Skeletal muscle cell (primary cell): ENCODE results near the gene PCGF3.
A peak's percentile ranks its signal among the peaks of the same experiment; 100 is the strongest.
"Not testable (repeated sequence)": the region's sequence is repeated elsewhere in the genome, so short reads cannot be mapped to it uniquely, and the experiment has no call there.

Experiments
- DNase-seq: peaks from one replicate; pipeline ENCODE4 v3.0.0-alpha.2; 2010; ENCODE audit warnings: low read depth
- H3K4me3 ChIP-seq: 2 replicates; pipeline ENCODE4 v1.5.1; 2011; ENCODE audit warnings: low read depth, mild to moderate bottlenecking, control low read depth, low read length, moderate library complexity

Gene PCGF3

DNA sequence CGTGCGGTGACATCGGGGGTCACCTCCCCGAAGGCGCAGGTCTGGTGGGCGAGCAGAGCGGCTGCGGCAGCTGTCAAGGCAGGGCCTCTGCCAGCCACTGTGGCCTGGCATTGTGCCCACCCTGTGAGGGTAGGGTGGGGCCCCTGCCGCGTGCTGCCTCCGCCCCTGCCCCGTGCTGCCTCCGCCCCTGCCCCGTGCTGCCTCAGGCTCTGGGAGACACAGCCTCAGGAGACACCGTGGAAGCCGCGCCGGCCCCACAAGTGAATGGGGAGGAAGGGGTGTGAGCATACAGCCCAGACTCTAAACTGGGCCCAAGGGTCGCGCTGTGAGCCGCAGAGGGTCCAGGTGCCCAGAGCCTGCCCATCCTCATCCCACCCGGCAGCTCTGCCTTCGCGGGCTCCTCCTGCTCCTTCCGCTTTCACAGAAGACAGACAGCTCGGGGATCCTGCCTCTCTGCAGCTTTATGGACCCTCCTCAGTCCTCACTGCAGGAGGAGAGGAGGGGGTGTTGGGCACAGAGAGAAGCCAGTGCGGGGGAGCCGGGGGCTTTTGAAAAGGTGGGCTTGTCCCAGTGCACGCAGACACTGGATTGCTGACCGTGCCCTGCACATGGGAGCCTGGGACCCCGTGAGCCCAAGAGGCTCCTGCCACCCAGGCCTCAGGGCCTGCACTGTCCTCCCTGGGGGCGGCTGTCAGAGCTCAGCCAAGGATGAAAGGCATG, 27.4 kb downstream of the PCGF3 start:
- no peak for DNase-seq
- H3K4me3 ChIP-seq: no peak overlapping the region

DNA sequence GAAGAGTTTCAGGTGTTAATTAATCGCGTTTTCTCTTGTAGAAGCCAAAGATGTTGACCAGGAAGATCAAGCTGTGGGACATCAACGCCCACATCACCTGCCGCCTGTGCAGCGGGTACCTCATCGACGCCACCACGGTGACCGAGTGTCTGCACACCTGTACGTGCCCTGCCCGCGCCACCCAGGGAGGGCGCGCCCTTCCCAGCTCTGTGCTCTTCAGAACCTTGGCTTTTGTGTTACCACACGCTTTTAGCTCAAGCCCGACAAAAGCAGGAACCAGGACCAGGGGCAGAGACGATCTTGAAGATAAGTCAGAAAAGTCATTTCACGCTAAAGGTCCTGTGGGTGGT, 28.0 kb downstream of the PCGF3 start:
- no peak overlapping the region for H3K4me3 ChIP-seq
- no peak for DNase-seq

DNA sequence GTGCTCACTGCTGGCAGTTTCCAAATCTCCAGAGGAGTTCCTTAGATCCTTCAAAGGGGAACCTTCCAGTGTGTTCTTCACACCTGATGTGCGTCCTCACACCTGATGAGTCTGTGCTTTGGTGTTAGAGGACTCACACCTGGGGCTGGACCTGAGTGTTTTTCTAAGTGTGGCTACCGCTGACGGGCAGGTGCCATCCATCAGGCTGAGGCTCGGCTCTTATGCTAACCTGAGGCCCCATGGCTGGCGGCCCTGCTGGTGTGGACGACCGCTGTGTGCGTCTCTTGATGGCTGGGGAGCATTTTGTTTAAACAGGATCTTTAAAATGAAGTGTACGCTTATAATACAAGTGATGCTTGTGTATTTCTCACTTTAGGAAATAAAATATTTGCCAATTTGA, 28.4 kb downstream of the PCGF3 start:
- no peak for DNase-seq
- no peak overlapping the region for H3K4me3 ChIP-seq

DNA sequence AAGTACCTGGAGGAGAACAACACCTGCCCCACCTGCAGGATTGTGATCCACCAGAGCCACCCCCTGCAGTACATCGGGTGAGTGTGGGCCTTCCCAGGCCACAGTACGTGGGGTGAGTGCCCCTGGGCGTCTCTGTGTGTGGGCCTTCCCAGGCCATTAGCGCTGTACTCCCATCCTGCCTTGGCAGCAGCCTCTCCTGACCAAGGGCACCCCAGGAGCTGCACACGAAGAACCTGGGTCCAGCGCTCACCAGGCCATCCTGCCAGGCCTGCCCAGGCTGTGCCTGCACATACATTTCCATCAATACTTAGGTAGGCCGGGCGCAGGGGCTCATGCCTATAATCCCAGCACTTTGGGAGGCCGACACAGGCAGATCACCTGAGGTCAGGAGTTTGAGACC, 29.3 kb downstream of the PCGF3 start:
- H3K4me3 ChIP-seq: no peak overlapping the region
- DNase-seq: no peak

DNA sequence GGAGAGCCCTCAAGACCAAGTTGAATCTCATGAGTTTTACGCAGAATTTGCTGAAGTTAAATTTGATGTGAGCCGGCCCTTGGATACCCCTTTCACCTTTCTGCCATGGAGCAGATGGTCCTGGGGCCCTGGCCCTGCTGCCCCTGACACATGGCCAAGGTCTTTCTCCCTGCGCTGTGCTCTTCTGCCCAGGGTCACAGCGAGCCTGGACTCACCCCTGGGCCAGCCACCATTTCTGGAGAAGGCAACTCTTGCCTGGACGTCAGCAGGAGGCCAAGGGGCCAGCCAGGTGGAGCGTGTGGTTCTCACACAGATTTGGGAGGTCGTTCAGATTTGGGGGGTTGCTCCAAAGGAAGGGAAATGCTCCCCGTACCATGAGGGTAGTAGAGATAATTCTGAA, 30.0 kb downstream of the PCGF3 start:
- H3K4me3 ChIP-seq: no peak overlapping the region
- no peak for DNase-seq

DNA sequence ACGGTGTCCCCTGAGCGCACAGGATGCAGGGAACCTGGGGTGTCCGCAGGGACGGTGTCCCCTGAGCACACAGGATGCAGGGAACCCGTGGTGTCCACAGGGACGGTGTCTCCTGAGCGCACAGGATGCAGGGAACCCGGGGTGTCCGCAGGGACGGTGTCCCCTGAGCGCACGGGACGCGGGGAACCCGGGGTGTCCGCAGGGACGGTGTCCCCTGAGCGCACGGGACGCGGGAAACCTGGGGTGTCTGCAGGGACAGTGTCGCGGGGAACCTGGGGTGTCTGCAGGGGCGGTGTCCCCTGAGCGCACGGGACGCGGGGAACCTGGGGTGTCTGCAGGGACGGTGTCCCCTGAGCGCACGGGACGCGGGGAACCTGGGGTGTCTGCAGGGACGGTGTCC, 30.9 kb downstream of the PCGF3 start:
- H3K4me3 ChIP-seq, DNase-seq: not testable (repeated sequence)

DNA sequence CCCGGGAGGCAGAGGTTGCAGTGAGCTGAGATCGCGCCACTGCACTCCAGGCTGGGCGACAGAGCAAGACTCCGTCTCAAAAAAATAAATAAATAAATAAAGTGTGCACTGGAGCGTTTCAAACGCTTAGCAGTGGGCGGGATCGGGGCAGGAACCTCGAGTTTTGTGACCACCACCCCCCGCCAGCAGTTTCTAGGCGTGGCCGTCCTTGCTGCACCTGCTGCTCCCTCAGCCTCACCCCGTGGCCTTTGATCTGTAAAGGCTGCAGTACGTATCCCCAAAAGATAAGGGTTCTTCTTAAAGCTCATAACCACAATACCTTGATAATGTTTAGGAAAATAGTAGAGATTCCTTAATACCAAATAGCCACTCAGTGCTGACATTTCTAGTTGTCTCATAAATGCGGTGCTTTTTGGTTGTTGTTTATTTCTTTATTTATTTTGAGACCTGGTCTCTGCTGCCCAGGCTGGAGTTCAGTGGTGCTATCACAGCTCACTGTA, 33.2 kb downstream of the PCGF3 start:
- H3K4me3 ChIP-seq: no peak overlapping the region
- no peak for DNase-seq

DNA sequence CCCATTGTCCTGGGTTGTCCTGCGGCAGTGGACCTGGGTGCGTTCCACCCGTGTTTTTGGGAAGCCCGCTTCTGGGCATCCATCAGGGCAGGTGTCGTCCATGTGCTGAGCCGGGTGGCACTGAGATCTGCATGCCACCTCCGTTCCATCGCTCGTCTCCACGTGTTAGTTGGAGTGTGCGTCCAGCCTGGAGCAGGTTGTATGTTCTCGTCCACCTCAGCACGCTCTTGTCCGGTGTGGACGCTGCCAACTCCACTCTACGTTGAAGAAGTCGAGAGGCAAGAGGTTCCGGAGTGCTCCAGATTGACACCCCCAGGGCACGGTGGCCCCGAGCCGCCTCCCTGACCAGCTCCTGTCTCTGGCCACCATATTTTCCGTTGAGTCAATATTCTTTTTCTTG, 33.9 kb downstream of the PCGF3 start:
- no peak for DNase-seq
- H3K4me3 ChIP-seq: no peak overlapping the region

DNA sequence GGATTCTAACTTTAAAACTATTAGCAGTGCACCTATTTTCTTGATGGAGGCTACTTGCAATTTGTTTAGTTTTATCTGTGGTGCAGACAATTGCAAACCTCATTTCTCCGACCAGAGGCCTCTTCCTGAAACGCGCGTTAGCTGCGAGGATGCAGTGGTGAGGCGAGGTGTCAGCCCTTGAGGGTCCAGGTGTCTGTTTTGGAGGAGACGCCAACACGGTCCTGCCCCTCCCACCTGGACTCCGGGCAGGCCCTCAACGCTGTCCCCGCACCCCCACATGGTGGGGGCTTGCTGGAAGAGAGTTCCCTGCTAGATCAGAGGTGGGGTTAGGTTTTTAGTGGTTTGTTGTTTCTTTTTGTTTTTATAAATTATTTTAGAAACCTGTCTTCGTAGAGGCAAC, 34.4 kb downstream of the PCGF3 start:
- no peak for DNase-seq
- H3K4me3 ChIP-seq: no peak overlapping the region

DNA sequence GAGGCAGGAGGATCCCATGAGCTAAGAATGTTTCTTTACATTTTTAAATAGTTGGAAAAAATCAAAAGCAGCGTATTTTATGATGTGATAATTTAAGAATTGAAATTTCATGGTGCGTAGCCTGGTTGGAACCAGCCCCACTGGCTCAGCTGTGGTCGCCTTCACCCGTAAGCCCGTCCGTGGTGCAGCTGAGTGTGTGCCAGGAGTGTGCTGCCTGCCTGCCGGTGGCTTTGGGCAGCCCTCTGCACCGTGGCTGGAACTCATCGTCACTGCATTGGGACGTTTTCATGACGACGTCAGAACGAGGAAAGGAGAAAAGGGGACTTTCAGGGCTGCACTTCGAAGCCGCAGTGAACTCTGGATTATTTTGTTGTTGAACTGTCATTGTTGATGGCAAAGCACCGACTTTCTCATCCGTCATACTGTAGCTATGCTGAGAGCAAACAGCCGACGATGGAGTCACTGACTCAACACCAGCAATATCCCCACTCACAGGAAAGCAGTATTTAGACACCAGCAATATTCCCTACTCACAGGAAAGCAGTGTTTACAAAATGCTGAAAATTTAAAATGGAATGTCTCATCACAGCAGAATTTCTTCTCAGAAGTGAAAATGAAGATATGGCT, 35.1 kb downstream of the PCGF3 start:
- no peak for DNase-seq
- no peak overlapping the region for H3K4me3 ChIP-seq

DNA sequence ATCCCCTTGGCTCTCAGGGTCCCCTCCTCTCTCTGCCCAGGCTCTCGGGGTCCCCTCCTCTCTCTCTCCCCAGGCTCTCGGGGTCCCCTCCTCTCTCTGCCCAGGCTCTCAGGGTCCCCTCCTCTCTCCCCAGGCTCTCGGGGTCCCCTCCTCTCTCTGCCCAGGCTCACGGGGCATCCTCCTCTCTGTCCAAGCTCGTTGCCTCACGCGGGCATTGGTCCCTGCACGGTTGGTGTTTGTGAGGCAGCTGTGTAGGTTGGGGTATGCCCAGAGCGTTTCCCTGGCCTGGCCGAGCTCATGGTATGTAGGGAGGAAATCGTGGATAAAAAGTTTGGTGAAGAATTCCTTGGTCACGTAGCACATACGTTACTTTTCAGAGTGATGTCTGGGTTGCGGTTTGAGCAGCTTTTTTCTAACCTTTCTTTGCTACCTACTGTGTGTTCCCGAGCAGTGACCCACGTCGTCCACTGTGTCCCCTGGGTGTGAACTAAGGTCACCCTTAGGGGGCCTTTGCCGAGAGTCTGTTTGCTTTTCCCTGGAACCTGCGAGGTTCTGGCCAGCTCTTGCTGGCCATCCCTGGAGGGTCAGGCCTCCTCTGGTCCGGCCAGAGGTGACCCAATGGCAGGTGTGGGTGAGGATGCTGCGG, 36.6 kb downstream of the PCGF3 start:
- no peak overlapping the region for H3K4me3 ChIP-seq

DNA sequence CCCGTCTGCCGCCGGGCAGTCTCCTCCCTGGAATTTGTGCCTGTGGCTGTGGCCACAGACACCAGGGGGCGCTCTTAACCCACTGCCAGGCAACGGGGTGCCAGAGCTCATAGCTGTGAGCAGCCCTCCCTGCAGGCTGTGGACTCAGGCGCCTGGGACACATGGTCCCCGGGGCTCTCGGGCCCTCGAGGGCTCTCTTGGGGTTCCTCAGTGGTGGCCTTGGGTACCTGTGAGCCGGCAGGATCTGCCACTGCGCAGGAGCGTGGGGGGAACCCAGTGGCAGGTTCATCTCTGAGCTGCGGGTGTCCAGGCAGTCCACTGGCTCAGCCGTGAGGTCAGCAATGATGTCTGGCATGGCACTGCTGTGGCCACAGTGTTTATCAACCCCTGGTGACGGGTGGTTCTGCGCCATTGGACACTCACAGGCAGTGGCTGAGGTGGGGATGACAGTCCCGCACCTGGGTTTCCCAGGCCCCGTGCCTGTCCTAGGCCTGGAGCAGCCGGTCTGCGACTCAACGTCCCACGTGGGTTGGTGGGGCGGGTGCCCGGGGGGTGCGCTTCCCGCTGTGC, 37.2 kb downstream of the PCGF3 start:
- H3K4me3 ChIP-seq: no peak overlapping the region
- DNase-seq: no peak

More for the DNA sequence above, 36.6 kb downstream of the PCGF3 start:
- no peak for DNase-seq

DNA sequence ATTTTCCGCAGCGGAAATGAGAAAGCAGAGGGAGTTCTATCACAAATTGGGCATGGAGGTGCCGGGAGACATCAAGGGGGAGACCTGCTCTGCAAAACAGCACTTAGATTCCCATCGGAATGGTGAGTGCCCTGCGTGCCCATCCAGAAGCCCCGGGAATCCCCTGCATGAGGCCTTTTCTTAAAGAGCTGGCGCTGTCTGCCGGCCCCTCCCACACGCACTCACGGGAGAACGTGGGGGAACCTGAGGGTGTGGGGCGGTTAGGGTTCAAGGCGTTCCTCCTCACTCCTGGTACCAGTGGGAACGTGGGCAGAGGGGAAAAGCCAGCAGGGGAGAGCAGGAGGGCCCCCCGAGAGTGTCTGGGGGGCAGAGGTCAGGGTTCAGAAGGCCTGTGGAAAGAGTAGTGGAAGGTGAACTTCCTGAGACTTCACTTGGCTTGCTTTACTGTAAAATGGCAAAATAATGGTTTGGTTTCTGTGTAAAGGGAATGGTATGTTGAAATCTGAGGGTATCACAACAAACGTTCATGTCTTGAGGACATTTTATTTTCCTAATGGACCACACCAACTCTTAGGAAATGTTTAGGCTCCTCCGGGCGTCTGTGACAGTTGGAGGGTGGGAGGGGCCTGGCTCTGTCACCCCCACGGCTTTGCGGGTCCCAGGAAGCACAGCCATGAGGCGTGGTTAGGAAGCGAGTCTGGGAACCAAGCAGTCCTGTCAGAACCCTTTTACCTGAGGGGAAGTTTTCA, 38.0 kb downstream of the PCGF3 start:
- H3K4me3 ChIP-seq: no peak overlapping the region
- DNase-seq: no peak

DNA sequence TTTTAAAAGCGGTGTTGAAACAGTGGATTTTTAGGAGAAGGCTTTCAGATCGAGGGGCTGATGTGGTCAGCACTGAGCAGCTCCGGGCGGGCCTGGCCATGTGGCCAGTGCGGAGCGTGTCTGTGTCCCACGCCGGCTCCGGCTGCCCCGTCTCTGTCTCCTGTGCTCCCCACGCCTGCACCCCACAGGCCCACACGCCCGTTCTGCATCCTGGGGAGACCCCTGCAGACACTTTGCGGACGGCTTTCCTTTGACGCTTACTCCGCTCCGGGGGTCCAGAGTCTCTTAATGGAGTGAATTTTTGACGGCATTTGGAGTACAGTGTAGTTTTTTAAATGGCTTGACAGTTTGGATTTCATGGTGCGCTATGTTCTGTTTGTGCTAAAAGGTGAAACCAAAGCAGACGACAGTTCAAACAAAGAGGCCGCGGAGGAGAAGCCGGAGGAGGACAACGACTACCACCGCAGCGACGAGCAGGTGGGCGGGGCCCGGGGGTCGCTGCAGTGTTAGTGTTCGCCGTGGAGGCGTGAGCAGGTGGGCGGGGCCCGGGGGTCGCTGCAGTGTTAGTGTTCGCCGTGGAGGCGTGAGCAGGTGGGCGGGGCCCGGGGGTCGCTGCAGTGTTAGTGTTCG, 38.7 kb downstream of the PCGF3 start:
- H3K4me3 ChIP-seq: no peak overlapping the region
- DNase-seq: no peak

DNA sequence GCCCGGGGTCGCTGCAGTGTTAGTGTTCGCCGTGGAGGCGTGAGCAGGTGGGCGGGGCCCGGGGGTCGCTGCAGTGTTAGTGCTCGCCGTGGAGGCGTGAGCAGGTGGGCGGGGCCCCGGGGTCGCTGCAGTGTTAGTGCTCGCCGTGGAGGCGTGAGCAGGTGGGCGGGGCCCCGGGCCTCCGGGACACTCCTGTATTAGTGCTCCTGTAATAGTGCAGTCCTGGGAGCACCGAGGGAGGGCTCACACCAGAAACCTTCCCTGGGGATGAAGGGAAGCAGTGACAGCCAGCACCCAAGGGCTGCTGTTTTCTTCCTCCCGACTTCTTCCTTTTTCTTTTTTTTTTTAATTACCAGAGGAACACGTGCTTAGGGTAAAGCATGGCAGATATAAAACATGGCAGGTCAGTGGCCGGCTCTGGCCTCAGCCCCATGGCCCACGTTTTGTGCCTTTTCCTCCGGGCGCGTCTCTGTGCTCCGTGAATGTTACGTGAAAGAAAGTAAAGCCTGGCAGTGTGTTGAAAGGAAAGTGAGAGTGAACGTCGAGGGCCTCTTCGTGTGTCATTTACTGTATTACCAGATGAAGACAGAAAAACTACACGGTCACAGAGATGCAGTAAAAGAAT, 42.0 kb downstream of the PCGF3 start:
- H3K4me3 ChIP-seq: no peak overlapping the region
- no peak for DNase-seq

DNA sequence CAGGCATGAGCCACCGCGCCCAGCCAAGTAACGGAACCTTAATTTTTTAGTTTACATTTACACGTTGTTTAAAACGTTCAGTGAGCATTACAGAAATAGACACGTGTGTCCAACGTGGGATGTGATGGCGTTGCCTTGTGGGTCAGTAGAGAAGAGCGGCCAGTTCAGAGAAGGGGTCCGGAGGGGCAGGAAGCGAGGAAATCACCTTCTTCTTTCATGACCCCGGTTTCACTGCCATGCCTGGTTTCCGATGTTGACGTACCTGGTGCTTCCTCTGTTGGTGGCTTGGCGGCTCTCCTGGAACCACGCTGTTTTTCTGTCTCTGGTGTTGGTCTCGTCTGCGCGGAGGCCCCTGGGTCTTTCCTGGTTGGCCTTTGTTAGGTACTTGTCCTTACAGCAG, 42.8 kb downstream of the PCGF3 start:
- DNase-seq: no peak
- no peak overlapping the region for H3K4me3 ChIP-seq

DNA sequence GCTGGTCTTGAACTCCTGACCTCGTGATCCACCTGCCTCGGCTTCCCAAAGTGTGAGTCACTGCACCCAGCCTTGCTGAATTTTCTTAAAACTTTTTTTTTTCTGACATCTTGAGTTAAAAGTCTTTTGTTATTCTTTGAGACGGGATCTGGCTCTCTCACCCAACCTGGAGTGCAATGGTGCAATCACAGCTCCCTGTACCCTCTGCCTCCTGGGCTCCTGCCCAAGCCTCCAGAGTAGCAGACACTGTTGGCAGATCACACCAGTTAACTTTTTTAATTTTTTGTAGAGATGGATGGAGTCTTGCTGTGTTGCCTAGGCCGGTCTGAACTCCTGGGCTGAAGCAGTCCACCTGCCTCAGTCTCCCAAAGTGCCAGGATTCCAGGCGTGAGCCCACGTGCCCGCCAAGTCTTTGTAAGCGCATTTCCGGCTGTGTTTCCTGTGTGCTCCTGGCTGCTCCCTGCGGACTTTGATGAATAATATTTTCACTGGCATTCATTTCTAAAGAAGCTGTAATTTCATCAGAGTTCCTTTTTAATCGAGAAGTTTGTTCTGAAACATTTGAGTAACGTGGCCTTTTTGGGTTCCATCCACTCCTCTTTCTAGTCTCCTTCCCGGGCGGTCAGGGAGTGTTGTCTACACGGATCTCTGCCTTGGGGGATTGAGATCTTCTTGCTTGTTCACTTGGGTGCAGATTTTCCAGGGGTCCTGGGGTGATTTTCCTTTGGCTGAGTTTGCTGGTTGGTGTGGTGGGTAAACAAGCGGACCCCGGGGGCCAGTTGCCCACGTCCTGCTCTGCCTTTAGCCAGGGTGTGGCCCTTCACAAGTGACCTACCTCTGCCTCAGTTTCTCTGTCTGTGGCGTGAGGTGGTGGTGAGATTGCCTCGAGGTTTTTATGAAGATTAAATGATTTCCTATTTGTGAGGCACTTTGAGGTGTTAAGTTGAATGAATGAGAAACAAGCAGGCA, 44.4 kb downstream of the PCGF3 start:
- DNase-seq: peak; percentile 50
- H3K4me3 ChIP-seq: no peak overlapping the region

DNA sequence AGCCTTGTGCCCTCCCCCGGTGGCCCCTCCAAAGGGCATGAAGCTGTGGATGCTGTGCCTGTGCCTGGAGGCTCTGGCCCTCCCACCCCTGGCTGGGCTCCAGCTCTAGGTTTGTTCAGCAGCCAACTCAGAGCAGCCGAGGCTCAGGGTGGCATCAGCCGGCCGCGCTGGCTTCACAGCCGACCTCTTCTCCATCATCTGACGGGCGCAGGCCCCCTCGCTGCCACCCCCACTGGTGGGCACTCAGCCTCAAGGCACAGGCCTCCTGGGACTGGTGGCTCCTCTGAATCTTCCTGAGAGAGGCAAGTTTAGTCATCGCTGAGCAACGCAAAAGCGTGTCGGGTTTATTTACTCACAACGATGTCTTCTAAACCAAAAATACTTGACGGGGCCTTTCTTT, 46.0 kb downstream of the PCGF3 start:
- no peak overlapping the region for H3K4me3 ChIP-seq
- DNase-seq: no peak
